OCI-M1 (cell line): ENCODE results near the gene GSG1L.

Experiments
- DNase-seq: peaks from one replicate; lab custom pipeline; 2025; lab: John Stamatoyannopoulos, UW

GSG1L gene

GRCh38 chr16:27847030-27847550, 216.4 kb downstream of the GSG1L start:
- DNase-seq, result no peak

GRCh38 chr16:27844826-27845225, 218.7 kb downstream of the GSG1L start:
- DNase-seq, result no peak

GRCh38 chr16:27843800-27844199, 219.7 kb downstream of the GSG1L start:
- no peak for DNase-seq

- no peak for DNase-seq
Measured at GRCh38 chr16:27841911-27842310, 221.6 kb downstream of the GSG1L start.

GRCh38 chr16:27841061-27841801, 222.3 kb downstream of the GSG1L start:
- DNase-seq, result no peak

- DNase-seq, result no peak
Measured at GRCh38 chr16:27840311-27841060, 223.0 kb downstream of the GSG1L start.

GRCh38 chr16:27839419-27839818, 224.1 kb downstream of the GSG1L start:
- no peak for DNase-seq

- no peak for DNase-seq
Measured at GRCh38 chr16:27838536-27839175, 224.9 kb downstream of the GSG1L start.

GRCh38 chr16:27829975-27830374, 233.5 kb downstream of the GSG1L start:
- no peak for DNase-seq

- DNase-seq, result no peak
Measured at GRCh38 chr16:27828671-27829070, 234.8 kb downstream of the GSG1L start.

GRCh38 chr16:27827765-27828164, 235.7 kb downstream of the GSG1L start:
- DNase-seq, result no peak

- DNase-seq, result no peak
Measured at GRCh38 chr16:27826893-27827289, 236.6 kb downstream of the GSG1L start.

- no peak for DNase-seq
Measured at GRCh38 chr16:27826081-27826892, 237.2 kb downstream of the GSG1L start.

GRCh38 chr16:27824786-27825185, 238.7 kb downstream of the GSG1L start:
- DNase-seq, result no peak

GRCh38 chr16:27824006-27824405, 239.5 kb downstream of the GSG1L start:
- DNase-seq, result no peak

- DNase-seq, result no peak
Measured at GRCh38 chr16:27823421-27823820, 240.1 kb downstream of the GSG1L start.

- no peak for DNase-seq
Measured at GRCh38 chr16:27822996-27823395, 240.5 kb downstream of the GSG1L start.

- no peak for DNase-seq
Measured at GRCh38 chr16:27822529-27822928, 241.0 kb downstream of the GSG1L start.

- no peak for DNase-seq
Measured at GRCh38 chr16:27820646-27821345, 242.7 kb downstream of the GSG1L start.

GRCh38 chr16:27819881-27820610, 243.5 kb downstream of the GSG1L start:
- no peak for DNase-seq

- DNase-seq, result no peak
Measured at GRCh38 chr16:27819356-27819755, 244.2 kb downstream of the GSG1L start.
